NB4 (cell line): Measurements from ENCODE around the gene ITPR2.

Experiments used
- MYC ChIP-seq: IDR thresholded peaks from 2 replicates; pipeline ENCODE4 v1.6.1; 2011; ENCODE audit warnings: low read depth, low read length
- POLR2A ChIP-seq: IDR thresholded peaks from 2 replicates; pipeline ENCODE4 v1.6.1; 2011; ENCODE audit warnings: mild to moderate bottlenecking; ENCODE audit not compliant: insufficient read length; ENCODE audit errors: extremely low read depth
- TF ChIP-seq, protein P1 (sequence below): IDR thresholded peaks from one replicate; pipeline ENCODE4 v1.5.1; 2012; ENCODE audit warnings: low read depth, low read length
- TF ChIP-seq, protein P2 (sequence below): IDR thresholded peaks from 2 replicates; pipeline ENCODE4 v1.6.1; 2011; ENCODE audit warnings: low read depth, low read length

DNA sequence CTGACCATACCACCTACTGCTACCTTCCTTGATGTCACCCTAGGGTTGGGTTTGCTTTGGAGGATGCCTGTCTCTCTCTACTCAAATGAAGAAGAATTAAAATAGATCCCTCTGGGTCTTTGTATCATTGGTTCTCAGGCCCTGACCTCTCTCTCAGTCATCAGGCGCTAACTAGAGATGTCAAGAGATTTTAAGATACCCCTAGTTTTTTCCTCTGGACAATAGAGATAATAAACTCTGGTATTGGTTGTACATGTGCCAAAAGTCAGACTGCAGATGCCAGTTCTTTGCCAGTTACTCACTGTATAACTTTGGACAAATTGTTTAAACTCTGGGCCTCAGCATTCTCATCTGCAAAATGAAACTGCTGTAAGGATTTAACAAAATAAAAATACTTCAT lies 31.5 kb downstream of the ITPR2 start:
- TF ChIP-seq, protein P1, sequence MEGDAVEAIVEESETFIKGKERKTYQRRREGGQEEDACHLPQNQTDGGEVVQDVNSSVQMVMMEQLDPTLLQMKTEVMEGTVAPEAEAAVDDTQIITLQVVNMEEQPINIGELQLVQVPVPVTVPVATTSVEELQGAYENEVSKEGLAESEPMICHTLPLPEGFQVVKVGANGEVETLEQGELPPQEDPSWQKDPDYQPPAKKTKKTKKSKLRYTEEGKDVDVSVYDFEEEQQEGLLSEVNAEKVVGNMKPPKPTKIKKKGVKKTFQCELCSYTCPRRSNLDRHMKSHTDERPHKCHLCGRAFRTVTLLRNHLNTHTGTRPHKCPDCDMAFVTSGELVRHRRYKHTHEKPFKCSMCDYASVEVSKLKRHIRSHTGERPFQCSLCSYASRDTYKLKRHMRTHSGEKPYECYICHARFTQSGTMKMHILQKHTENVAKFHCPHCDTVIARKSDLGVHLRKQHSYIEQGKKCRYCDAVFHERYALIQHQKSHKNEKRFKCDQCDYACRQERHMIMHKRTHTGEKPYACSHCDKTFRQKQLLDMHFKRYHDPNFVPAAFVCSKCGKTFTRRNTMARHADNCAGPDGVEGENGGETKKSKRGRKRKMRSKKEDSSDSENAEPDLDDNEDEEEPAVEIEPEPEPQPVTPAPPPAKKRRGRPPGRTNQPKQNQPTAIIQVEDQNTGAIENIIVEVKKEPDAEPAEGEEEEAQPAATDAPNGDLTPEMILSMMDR, result no peak
- TF ChIP-seq POLR2A, result no peak
- TF ChIP-seq MYC, result no peak
- TF ChIP-seq, protein P2, sequence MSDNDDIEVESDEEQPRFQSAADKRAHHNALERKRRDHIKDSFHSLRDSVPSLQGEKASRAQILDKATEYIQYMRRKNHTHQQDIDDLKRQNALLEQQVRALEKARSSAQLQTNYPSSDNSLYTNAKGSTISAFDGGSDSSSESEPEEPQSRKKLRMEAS, result no peak
